H4 (cell line): Measurements from ENCODE around the gene KDR. TPM values are rescaled to one million over a fixed set of nuclear protein-coding genes. Genes with fewer than 3 reads are reported as not detected.

Source experiments
- DNase-seq: peaks from one replicate; pipeline ENCODE4 v3.0.0-alpha.2; 2015; ENCODE audit warnings: low spot score
- total RNA-seq: library from RNA; depleted of rRNA; stranded (reverse); fragments of >200 nt; shearing (Covaris generic); gene quantifications from 2 replicates; pipeline ENCODE4 v1.2.3, GENCODE V29; 2014; rRNA removed

Gene KDR
- total RNA-seq, 1 experiment from 2014 or later = not detected

GRCh38 chr4:55029821-55030503 lies 95.4 kb downstream of the KDR start:
- no peak for DNase-seq

GRCh38 chr4:55029321-55029720 lies 96.1 kb downstream of the KDR start:
- no peak for DNase-seq

Other genes with a start within 250 kb of the KDR start
- 9.1 and 22.8 TPM in 2 replicates for gene SRD5A3, start 220.6 kb upstream of the KDR start, total RNA-seq